Fibroblast of skin of back (primary cell): ENCODE data around the gene USB1.

ENCODE experiments used
- DNase-seq: peaks from one replicate; pipeline ENCODE4 v3.0.0-alpha.2; 2013

The USB1 gene

DNA sequence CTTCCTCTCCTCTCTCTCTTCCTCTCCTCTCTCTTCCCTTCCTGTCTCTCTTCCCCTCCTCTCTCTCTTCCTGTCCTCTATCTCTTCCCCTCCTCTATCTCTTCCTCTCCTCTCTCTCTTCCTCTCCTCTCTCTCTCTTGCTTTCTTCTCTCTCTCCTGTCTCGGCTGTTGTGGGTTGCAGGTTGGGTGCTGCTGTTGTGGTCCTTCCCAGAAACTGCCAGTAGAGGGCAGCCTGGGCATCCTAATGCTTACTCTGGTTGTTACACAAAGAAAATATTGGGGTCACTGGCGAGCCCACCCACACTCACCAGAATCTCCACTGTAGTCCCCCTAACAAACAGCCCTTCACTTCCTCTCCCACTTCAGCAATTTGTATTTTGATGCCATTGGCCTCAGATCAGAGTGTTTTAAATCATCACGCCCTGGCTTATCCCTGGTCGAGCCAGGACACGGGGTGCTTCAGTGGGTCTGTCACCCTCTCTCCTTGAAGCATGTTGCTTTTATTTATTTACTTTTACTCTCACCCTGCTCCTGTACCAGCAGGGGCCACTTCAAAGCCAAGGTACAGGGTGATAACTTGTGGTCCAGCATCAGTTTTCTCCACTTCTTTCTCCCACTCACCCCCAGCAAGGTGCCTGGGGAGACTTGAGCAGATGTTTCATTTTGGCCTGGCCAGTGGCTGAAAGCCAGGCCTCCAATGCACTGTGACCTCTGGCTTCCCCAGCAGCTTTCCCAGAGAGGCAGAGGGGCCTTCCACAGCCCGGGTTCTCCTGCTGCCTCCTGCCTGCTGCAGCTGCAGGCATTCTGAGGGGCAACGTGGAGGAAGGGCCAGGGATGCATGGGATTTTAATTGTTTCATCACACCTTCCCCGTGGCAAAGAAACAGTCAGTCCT is 19.7 kb downstream of the USB1 start:
- peak; percentile 34 for DNase-seq

DNA sequence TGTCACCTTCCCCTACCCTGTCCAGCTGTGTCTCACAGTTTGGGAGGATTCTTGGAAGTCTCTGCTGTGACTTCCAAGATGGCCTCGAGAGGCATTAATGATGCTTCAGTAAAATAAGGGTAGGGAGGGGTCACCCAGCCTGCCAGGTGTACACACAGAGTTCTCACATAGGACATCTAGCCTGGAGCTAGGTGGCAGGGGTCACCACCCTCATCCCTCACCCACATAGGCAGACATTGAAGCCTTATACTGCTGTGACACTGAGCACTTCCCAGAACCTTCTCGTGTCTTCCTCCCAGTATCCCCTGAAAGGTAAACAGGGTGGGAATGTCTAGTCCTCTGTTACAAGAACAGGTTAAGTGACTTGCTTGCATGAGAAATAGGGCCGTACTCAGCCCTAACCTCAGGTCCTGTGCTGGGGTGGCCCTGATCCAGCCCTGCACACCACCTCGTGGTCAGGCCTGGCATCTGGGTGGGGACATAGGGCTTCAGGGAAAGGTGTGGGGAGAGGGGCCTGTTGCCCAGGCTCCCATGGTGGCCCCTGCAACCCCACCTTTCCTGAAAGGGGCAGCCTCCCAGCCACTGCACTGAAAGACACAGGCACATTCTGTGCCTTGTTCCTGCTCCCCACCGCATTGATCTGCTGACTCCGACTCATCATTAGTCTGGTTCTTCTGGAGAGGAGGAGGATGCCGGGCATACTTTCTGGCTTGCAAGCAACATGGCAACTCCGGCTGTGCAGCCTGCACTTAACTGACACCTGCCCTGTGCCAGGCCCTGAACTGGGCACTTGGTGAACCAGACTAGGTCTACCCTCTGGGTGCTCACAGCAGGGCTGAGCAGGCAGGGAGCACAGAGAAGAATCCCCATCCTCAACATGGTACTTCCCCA is 20.7 kb downstream of the USB1 start:
- DNase-seq, result peak; percentile 61

DNA sequence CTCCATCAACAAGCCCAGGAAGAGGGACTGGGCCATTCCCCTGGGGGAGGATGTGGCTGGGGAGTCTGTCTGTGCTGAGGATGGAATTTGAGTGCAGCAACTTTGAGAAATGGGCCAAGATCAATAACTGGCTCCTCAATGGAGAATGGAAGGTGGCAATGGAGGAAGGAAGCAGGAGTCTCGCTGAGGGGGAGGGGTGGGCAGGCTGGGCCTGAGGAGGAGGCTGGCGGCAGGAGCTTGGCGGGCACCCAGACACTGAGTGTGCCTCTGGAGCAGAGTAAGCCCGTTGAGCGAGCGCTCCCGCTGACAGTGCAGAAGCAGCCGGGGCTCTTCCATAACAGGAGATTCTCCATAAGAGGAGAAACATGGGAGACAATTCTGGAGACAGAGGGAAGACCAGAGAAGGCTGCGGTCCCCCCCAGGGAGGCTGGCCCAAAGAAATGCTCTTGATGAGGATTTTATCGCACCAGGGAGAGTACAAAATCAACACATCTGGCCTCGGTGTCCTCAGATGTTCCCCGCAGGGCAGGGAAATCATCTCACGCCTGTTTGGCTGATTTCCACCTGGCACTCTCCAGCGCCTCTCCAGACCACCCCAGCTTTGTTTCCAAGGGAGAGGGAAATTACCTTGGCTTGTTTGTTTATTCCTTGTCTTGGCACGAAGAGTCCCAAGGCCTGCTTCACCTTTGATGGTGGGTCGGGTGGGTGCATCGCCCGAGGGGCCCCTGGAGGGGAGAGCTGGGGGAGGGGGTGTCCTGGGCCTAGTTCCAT is 21.6 kb downstream of the USB1 start:
- peak; percentile 68 for DNase-seq

DNA sequence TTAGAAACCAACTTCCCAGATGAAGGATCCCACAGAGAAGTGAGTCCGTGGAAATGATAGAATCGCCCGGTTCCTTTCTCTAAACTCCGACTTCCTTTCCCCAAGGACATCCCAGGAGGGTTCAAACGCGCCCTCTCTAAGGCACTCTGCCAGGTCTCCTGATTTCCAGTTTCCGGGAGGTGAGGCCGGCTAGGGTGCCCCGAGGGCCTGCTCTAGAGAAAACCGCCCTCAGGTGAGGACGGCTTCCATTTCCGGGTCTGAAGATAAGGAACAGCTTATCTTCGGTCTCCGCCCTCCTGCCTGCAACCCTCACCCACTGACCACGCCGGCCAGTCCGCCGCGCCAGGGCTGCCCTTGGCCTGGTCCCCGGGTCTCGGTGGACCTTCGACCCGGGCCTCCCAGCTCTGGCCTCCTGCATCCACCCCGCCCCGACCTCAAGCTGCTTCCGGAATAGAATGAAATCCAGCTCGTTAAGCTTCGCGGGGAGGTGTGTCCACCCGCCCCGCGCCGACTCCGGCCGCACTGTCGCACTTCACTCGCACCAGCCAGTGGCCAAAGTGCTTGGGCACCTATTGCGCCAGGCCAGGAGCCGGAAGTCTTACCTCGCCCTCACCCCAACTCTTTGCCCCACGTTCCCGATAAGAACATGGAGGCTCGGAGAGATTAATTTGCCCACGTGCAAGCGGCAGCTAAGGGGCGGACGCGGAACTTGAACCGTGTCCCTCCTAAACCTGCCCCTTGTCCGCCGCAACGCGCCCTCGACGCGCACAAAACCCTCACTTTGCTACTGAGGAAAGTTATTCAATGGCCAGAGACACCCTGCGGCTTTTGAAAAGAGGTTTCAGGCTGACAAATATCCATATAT is 23.5 kb downstream of the USB1 start:
- DNase-seq, result no peak

- DNase-seq, result peak; percentile 61
Measured at GRCh38 chr16:58025351-58026138, 24.3 kb downstream of the USB1 start, which contains the start of gene MMP15. Gene MMP15, plus strand, starts transcription at chr16:58025754. Its CDS starts 597 bp downstream, at chr16:58026351.

- DNase-seq, result peak; percentile 40
Measured at GRCh38 chr16:58026139-58026704, 25.0 kb downstream of the USB1 start.

GRCh38 chr16:58026705-58027160 is 25.5 kb downstream of the USB1 start:
- DNase-seq, result no peak

GRCh38 chr16:58027161-58027915 is 26.1 kb downstream of the USB1 start:
- no peak for DNase-seq

DNA sequence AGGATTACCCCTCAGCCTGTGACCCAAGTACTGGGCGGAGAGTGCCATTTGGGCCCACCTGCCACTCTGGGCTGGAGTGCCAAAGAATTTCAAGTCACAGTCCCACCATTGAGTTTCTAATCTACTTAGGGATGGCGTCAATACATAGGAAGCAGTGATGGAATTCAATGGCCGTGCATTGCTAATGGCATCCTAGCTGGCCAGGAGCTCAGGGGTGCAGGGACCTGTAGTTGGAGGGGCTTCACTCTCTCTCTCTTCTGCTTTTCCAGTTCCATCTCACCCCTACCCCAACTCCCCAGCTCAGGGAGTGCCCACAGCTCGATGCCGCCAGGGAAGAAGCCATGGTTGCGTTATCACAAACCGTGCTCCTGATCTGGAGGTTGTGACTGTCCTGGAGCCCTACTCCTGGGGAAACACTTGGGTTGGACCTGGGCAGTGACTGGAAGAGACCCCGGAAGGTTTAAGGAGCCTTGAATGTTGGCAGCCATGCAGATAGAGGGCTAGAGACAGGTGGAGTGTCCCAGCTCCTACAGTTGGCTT is 26.8 kb downstream of the USB1 start:
- DNase-seq, result no peak

GRCh38 chr16:58028541-58029070 is 27.4 kb downstream of the USB1 start:
- DNase-seq, result no peak

GRCh38 chr16:58029410-58029809 is 28.2 kb downstream of the USB1 start:
- DNase-seq, result no peak

- DNase-seq, result no peak
Measured at GRCh38 chr16:58030136-58030840, 29.1 kb downstream of the USB1 start.

- DNase-seq, result no peak
Measured at GRCh38 chr16:58031016-58031800, 30.0 kb downstream of the USB1 start.

DNA sequence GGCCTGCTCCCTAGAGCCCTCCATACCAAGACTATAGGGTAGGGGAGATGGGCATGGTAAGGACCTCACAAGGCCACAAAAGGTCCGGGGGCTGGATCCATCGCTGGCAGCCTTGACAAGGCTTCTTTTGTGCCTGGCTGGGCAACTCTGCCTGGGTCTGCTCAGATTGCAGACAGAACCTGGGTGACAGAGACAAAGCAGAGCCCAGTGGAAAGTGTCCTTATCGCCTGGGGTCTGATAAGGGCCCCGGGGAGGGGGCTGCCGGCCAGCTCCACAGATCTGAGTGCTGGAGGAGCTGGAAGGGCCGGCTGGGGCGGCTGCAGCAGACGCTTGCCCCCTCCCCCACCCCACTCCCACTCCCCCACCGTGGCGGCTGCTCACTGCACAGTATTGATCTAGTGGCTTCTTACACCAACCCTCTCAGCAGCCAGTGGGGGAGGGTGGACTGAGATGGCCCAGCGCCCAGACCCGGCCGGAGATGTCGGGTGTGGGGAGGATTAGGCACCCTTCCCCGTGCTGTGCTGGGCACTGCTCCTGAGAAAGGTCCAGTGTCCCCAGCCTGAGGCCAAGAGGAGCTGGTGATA is 31.6 kb downstream of the USB1 start:
- no peak for DNase-seq

DNA sequence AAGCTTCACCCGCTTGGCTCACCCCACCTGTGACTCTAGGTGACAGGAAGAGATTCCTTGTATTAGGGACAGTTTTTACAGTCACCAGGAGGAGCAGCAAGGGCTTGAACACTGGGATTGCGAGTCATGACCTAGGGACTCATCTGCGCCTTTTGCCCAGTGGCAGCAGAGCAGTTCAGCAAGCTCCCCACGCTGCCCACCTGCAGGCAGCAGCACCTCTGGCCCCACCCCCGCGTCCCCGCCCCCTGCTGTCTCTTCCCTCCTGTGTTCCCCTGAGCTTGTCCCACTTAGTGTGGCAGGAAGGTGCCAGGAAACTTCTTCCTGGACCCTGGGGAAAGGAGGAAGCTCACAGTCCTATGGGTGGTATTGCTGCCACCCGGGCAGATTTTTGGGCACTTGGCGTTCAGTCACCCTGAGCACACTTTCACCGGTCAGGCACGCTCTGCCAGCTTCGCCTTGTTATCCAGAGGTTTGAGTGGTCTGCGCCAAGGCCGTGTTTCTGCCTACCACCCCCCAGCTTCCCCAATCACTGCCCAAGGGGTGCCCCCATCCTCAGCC is 33.0 kb downstream of the USB1 start:
- DNase-seq, result no peak

- DNase-seq, result no peak
Measured at GRCh38 chr16:58034774-58035173, 33.6 kb downstream of the USB1 start.
